Kidney (tissue), 14 donors: Measurements from ENCODE around the gene PLXNC1. TPM values are rescaled to one million over a fixed set of nuclear protein-coding genes. Genes with fewer than 3 reads are reported as not detected.

Experiments used
- DNase-seq, 5 donors: peaks; one replicate each; pipeline ENCODE4 v3.0.0-alpha.2; 2013 to 2020
- FAIRE-seq: peaks from 2 replicates; lab custom pipeline; 2012; peaks lifted over from hg19 to GRCh38; lab: Jason Lieb, UNC
- H3K27ac ChIP-seq, 2 donors: one replicate each; pipeline ENCODE4 v1.7.0; 2013; ENCODE audit warnings: low read depth in 2 of 2, low read length in 2 of 2, inconsistent platforms in 1 of 2
- H3K27me3 ChIP-seq: one replicate; pipeline ENCODE4 v1.7.1; 2013; ENCODE audit warnings: low read length, inconsistent platforms; ENCODE audit not compliant: control insufficient read depth, insufficient read depth
- H3K36me3 ChIP-seq, 3 donors: one replicate each; pipeline versions ENCODE4 v1.7.0 to v1.7.1; 2013; ENCODE audit warnings: low read length in 3 of 3, control low read depth in 1 of 3, inconsistent platforms in 1 of 3; ENCODE audit not compliant: insufficient read depth in 3 of 3, control insufficient read depth in 2 of 3
- H3K4me1 ChIP-seq, 3 donors: one replicate each; pipeline versions ENCODE4 v1.7.0 to v1.7.1; 2013; ENCODE audit warnings: low read length in 3 of 3, inconsistent platforms in 1 of 3, low read depth in 1 of 3; ENCODE audit not compliant: control insufficient read depth in 2 of 3, insufficient read depth in 2 of 3
- H3K4me3 ChIP-seq, 3 donors: one replicate each; pipeline versions ENCODE4 v1.7.0 to v1.8.1; 2013; ENCODE audit warnings: low read length in 3 of 3, control low read depth in 1 of 3, inconsistent platforms in 1 of 3
- H3K9ac ChIP-seq, 3 donors: one replicate each; pipeline versions ENCODE4 v1.7.0 to v1.7.1; 2013; ENCODE audit warnings: low read length in 3 of 3, control low read depth in 1 of 3, inconsistent platforms in 1 of 3
- H3K9me3 ChIP-seq, 3 donors: one replicate each; pipeline versions ENCODE4 v1.7.0 to v1.7.1; 2013; ENCODE audit warnings: low read length in 3 of 3, control low read depth in 1 of 3, inconsistent platforms in 1 of 3; ENCODE audit not compliant: control insufficient read depth in 2 of 3, insufficient read depth in 1 of 3
- CTCF ChIP-seq: IDR thresholded peaks from 3 replicates; pipeline ENCODE4 v1.5.1; 2012; ENCODE audit warnings: mild to moderate bottlenecking, moderate library complexity, borderline replicate concordance; ENCODE audit not compliant: insufficient read depth; ENCODE audit errors: extremely low read depth
- intact Hi-C: fragments of 100-400 bp; cut with DNase I; formaldehyde crosslinking; loops from one replicate; pipeline ENCODE4 v1.11.1; 2022
- polyA plus RNA-seq: library from polyadenylated mRNA; stranded (reverse); fragments of 350-450 nt; fragmentation: Illumina TruSeq; extraction: RNeasy Lipid Tissue Mini Kit (QIAGEN cat#74804); gene quantifications from one replicate; pipeline ENCODE4 v1.2.3, GENCODE V29; 2014; ENCODE audit warnings: low read depth, low replicate concordance; ENCODE audit not compliant: insufficient read depth
- total RNA-seq: library from RNA; stranded (reverse); fragmentation: NEBNext Ultra II Directional; extraction: Animal tissue kit (Norgen Biotek cat#: 25700); gene quantifications from one replicate; pipeline ENCODE4 v1.2.1, GENCODE V29; 2021
- donor health status: control.
- donor health status: control.
- donor health status: control.
- donor health status: control.
- donor health status: control.
- donor health status: DM: yes; HTN: yes; CAD: no.
- donor health status: Normal renal cell carcinoma (clear cell type).

PLXNC1 gene
- total and polyA plus RNA-seq, 2 donors from 2014 or later, result 1.8 to 11.6 TPM

GRCh38 chr12:94127239-94128131 lies 20.9 kb upstream of the PLXNC1 start:
- H3K9me3 ChIP-seq, result no peaks in the 10 kb centered on the region
- DNase-seq (no peak), FAIRE-seq (no peak)
- no peak overlapping the region for H3K9ac ChIP-seq
- H3K27ac ChIP-seq, result no peak overlapping the region
- no peaks in the 10 kb centered on the region for H3K27me3 ChIP-seq
- H3K4me3 ChIP-seq, result no peak overlapping the region
- intact Hi-C loops, result no loop called here
- no peaks in the 10 kb centered on the region for H3K36me3 ChIP-seq
- H3K4me1 ChIP-seq, result no peaks in the 10 kb centered on the region
- TF ChIP-seq CTCF, result no peak

- H3K27me3 ChIP-seq, result no peaks in the 10 kb centered on the region
- intact Hi-C loops, result no loop called here
- H3K27ac ChIP-seq, result no peak overlapping the region
- H3K9me3 ChIP-seq, result no peaks in the 10 kb centered on the region
- DNase-seq (no peak), FAIRE-seq (no peak)
- H3K4me1 ChIP-seq, result no peaks in the 10 kb centered on the region
- H3K36me3 ChIP-seq, result no peaks in the 10 kb centered on the region
- H3K4me3 ChIP-seq, result no peak overlapping the region
- TF ChIP-seq CTCF, result no peak
- no peak overlapping the region for H3K9ac ChIP-seq
These were observed 20.1 kb upstream of the PLXNC1 start for GRCh38 chr12:94128280-94128679.

- Histone ChIP-seq H3K9me3 (no peaks in the 10 kb centered on the region), H3K27me3 (no peaks in the 10 kb centered on the region), H3K4me1 (no peaks in the 10 kb centered on the region), H3K27ac (no peak overlapping the region), H3K36me3 (no peaks in the 10 kb centered on the region), H3K4me3 (no peak overlapping the region), H3K9ac (no peak overlapping the region)
- intact Hi-C loops, result no loop called here
- peak in 2 of 5 donors; percentile 49 to 66 for DNase-seq
- TF ChIP-seq CTCF, result peak; percentile 69
- peak; percentile 93 for FAIRE-seq
These were observed 14.2 kb upstream of the PLXNC1 start for GRCh38 chr12:94133964-94134795.
